OCI-LY1 (cell line): Measurements from ENCODE around the gene RAPGEF6.

Source experiments
- H2AFZ ChIP-seq: fragments of 200-600 bp; sonication (generic), shearing (Covaris generic); 2 replicates; pipeline ENCODE4 v1.6.0; 2014; ENCODE audit warnings: antibody characterized with exemption, mild to moderate bottlenecking, low read length
- H3F3A ChIP-seq: fragments of 200-600 bp; sonication (generic), shearing (Covaris generic); 2 replicates; pipeline ENCODE4 v1.6.0; 2014; ENCODE audit warnings: mild to moderate bottlenecking, antibody characterized with exemption, low read length, moderate library complexity; ENCODE audit not compliant: insufficient read depth
- H3K27ac ChIP-seq: fragments of 200-600 bp; sonication (generic); 2 replicates; pipeline ENCODE4 v1.5.1; 2014; ENCODE audit warnings: low read length, mixed run types, mild to moderate bottlenecking, low read depth; ENCODE audit not compliant: poor library complexity, severe bottlenecking
- H3K27me3 ChIP-seq: fragments of 200-600 bp; sonication (generic); 2 replicates; pipeline ENCODE4 v1.6.0; 2014; ENCODE audit warnings: antibody characterized with exemption, mild to moderate bottlenecking, low read length, moderate library complexity; ENCODE audit not compliant: insufficient read depth
- H3K36me3 ChIP-seq: fragments of 200-600 bp; sonication (generic); 2 replicates; pipeline ENCODE4 v1.6.1; 2014; ENCODE audit warnings: mild to moderate bottlenecking, antibody characterized with exemption, low read length, moderate library complexity, mixed read lengths; ENCODE audit not compliant: insufficient read depth
- H3K4me1 ChIP-seq: fragments of 200-600 bp; sonication (generic); 2 replicates; pipeline ENCODE4 v1.5.1; 2014; ENCODE audit warnings: mild to moderate bottlenecking, low read length, moderate library complexity; ENCODE audit not compliant: insufficient read depth, severe bottlenecking
- H3K4me2 ChIP-seq: fragments of 200-600 bp; sonication (generic), shearing (Covaris generic); 2 replicates; pipeline ENCODE4 v1.6.1; 2014; ENCODE audit warnings: low read length
- H3K4me3 ChIP-seq: fragments of 200-600 bp; sonication (generic); 2 replicates; pipeline ENCODE4 v1.5.1; 2014; ENCODE audit warnings: low read length, low read depth, mild to moderate bottlenecking, mixed read lengths; ENCODE audit not compliant: poor library complexity, severe bottlenecking
- H3K79me2 ChIP-seq: fragments of 200-600 bp; shearing (Covaris generic); 2 replicates; pipeline ENCODE4 v1.6.1; 2016; ENCODE audit warnings: mixed run types, low read length, mixed read lengths; ENCODE audit not compliant: insufficient read depth
- H3K9ac ChIP-seq: fragments of 200-600 bp; sonication (generic), shearing (Covaris generic); 2 replicates; pipeline ENCODE4 v1.6.1; 2014; ENCODE audit warnings: mild to moderate bottlenecking, low read length, mixed read lengths
- H3K9me2 ChIP-seq: fragments of 200-600 bp; sonication (generic), shearing (Covaris generic); 2 replicates; pipeline ENCODE4 v1.6.1; 2014; ENCODE audit warnings: low read depth, mild to moderate bottlenecking, low read length, mixed read lengths
- H3K9me3 ChIP-seq: fragments of 200-600 bp; shearing (Covaris generic); 2 replicates; pipeline ENCODE4 v1.6.1; 2014; ENCODE audit warnings: low read length, mixed read lengths
- H4K20me1 ChIP-seq: fragments of 200-600 bp; sonication (generic), shearing (Covaris generic); 2 replicates; pipeline ENCODE4 v1.6.0; 2016; ENCODE audit warnings: mild to moderate bottlenecking, low read length; ENCODE audit not compliant: insufficient read depth
- CTCF ChIP-seq: fragments of 200-600 bp; sonication (generic), shearing (Covaris generic); IDR thresholded peaks from 2 replicates; pipeline ENCODE4 v1.5.1; 2017; ENCODE audit warnings: mild to moderate bottlenecking, antibody characterized with exemption, low read length, moderate library complexity, mixed read lengths
- EZH2 ChIP-seq: fragments of 200-600 bp; sonication (generic), shearing (Covaris generic); IDR thresholded peaks from 2 replicates; pipeline ENCODE4 v1.8.0; 2017; ENCODE audit warnings: borderline replicate concordance, mixed run types, mild to moderate bottlenecking, antibody characterized with exemption, low read length, moderate library complexity, mixed read lengths

The RAPGEF6 gene

GRCh38 chr5:131436081-131436480 is 198.9 kb downstream of the RAPGEF6 start:
- H3K9me2 ChIP-seq, result no peaks in the 10 kb centered on the region
- no peak overlapping the region for H2AFZ ChIP-seq
- no peaks in the 10 kb centered on the region for H3K79me2 ChIP-seq
- peaks cover 93% of the 10 kb centered on the region for H3K36me3 ChIP-seq
- TF ChIP-seq CTCF, result no peak
- no peak for TF ChIP-seq EZH2
- H3K4me1 ChIP-seq, result no peaks in the 10 kb centered on the region
- no peaks in the 10 kb centered on the region for H3K9me3 ChIP-seq
- H3K4me3 ChIP-seq, result no peak overlapping the region
- no peaks in the 10 kb centered on the region for H3K27me3 ChIP-seq
- H3K9ac ChIP-seq, result no peak overlapping the region
- H3F3A ChIP-seq, result no peaks in the 10 kb centered on the region
- no peak overlapping the region for H3K4me2 ChIP-seq
- no peaks in the 10 kb centered on the region for H4K20me1 ChIP-seq
- no peak overlapping the region for H3K27ac ChIP-seq

DNA sequence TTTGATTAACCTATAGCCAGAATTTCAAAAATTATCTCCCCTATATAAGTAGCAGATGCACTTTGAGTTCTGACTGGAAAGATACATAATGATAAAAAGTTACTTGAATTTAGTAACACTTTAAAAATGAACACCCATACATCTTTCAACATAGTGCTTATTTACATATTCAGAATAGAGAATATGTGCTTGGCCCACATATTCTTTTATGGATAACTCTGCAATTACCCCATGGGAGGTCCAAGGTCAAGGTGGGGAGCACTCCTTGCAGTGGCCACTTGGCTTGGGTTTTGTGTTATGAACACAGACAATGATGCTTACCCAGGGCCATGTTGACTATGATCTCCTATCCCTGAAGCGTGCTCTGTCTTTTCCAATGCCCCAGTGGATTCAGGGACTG is 201.9 kb downstream of the RAPGEF6 start:
- no peaks in the 10 kb centered on the region for H3F3A ChIP-seq
- peaks cover 94% of the 10 kb centered on the region for H3K36me3 ChIP-seq
- H3K4me2 ChIP-seq, result no peak overlapping the region
- H3K4me3 ChIP-seq, result no peak overlapping the region
- H2AFZ ChIP-seq, result no peak overlapping the region
- H3K79me2 ChIP-seq, result no peaks in the 10 kb centered on the region
- H3K27me3 ChIP-seq, result no peaks in the 10 kb centered on the region
- no peak overlapping the region for H3K27ac ChIP-seq
- no peaks in the 10 kb centered on the region for H3K9me3 ChIP-seq
- no peak overlapping the region for H3K9ac ChIP-seq
- H3K9me2 ChIP-seq, result no peaks in the 10 kb centered on the region
- H4K20me1 ChIP-seq, result no peaks in the 10 kb centered on the region
- no peaks in the 10 kb centered on the region for H3K4me1 ChIP-seq
- TF ChIP-seq EZH2, result no peak
- TF ChIP-seq CTCF, result no peak

GRCh38 chr5:131431794-131432193 is 203.2 kb downstream of the RAPGEF6 start:
- H3K36me3 ChIP-seq, result peaks cover 94% of the 10 kb centered on the region
- no peaks in the 10 kb centered on the region for H3F3A ChIP-seq
- no peaks in the 10 kb centered on the region for H3K9me2 ChIP-seq
- no peak overlapping the region for H3K27ac ChIP-seq
- H3K9me3 ChIP-seq, result no peaks in the 10 kb centered on the region
- no peaks in the 10 kb centered on the region for H3K27me3 ChIP-seq
- no peak overlapping the region for H3K4me2 ChIP-seq
- no peaks in the 10 kb centered on the region for H4K20me1 ChIP-seq
- no peaks in the 10 kb centered on the region for H3K4me1 ChIP-seq
- H3K9ac ChIP-seq, result no peak overlapping the region
- no peaks in the 10 kb centered on the region for H3K79me2 ChIP-seq
- TF ChIP-seq EZH2 (no peak), CTCF (no peak)
- H2AFZ ChIP-seq, result no peak overlapping the region
- no peak overlapping the region for H3K4me3 ChIP-seq
